Measurements from ENCODE around the gene PDCD5.
A peak's percentile ranks its signal among the peaks of the same experiment; 100 is the strongest.

GRCh38 chr19:32539240-32539916, 41.6 kb upstream of the PDCD5 start:
- TF ChIP-seq CTCF (IDR thresholded peaks at IDR 0.05): no peak
- TF ChIP-seq EP300 (IDR thresholded peaks at IDR 0.05): no peak
- TF ChIP-seq HOXB5 (CRISPR knock-in tag; IDR thresholded peaks at IDR 0.05): no peak
- no peak for TF ChIP-seq RARB (CRISPR knock-in tag; IDR thresholded peaks at IDR 0.05)
- no peak for TF ChIP-seq CBX2 (IDR thresholded peaks at IDR 0.05; ENCODE audit: borderline replicate concordance, low read depth)
- no peak for TF ChIP-seq CEBPB (IDR thresholded peaks at IDR 0.05)
- no peak for TF ChIP-seq POLR2A (IDR thresholded peaks at IDR 0.05; ENCODE audit: low read length)
- TF ChIP-seq MAX (IDR thresholded peaks at IDR 0.05): no peak
- TF ChIP-seq REST (IDR thresholded peaks at IDR 0.05): peak; percentile 48; the same call in 1 of the 2 replicates
- TF ChIP-seq CHD2 (IDR thresholded peaks at IDR 0.05; ENCODE audit: low read length, partially characterized antibody): no peak
- no peak for TF ChIP-seq MYC (IDR thresholded peaks at IDR 0.05; ENCODE audit: borderline replicate concordance, low read length)
